H9 (cell line): ENCODE results near the gene ISCU. TPM values are rescaled to one million over a fixed set of nuclear protein-coding genes. Genes with fewer than 3 reads are reported as not detected.

Experiments
- DNase-seq: peaks from one replicate; pipeline ENCODE4 v3.0.0-alpha.2; 2017
- H2AFZ ChIP-seq: one replicate; pipeline ENCODE4 v1.6.1; 2013; ENCODE audit warnings: mild to moderate bottlenecking, low read length, control low read depth, moderate library complexity
- H2AK5ac ChIP-seq: 2 replicates; pipeline ENCODE4 v1.6.1; 2013; ENCODE audit warnings: low read length, control low read depth, mixed read lengths; ENCODE audit not compliant: insufficient read length
- H2BK120ac ChIP-seq: one replicate; pipeline ENCODE4 v1.6.1; 2013; ENCODE audit warnings: low read depth, mild to moderate bottlenecking, low read length, control low read depth, inconsistent platforms; ENCODE audit not compliant: poor library complexity, severe bottlenecking
- H2BK12ac ChIP-seq: 2 replicates; pipeline ENCODE4 v1.6.1; 2013; ENCODE audit warnings: low read length, control low read depth, mixed read lengths, low read depth; ENCODE audit not compliant: insufficient read length
- H2BK15ac ChIP-seq: 2 replicates; pipeline ENCODE4 v1.6.1; 2013; ENCODE audit warnings: low read depth, low read length, control low read depth
- H2BK20ac ChIP-seq: one replicate; pipeline ENCODE4 v1.6.1; 2013; ENCODE audit warnings: low read depth, mild to moderate bottlenecking, low read length, control low read depth, inconsistent platforms; ENCODE audit not compliant: poor library complexity, severe bottlenecking
- H2BK5ac ChIP-seq: 2 replicates; pipeline ENCODE4 v1.6.1; 2013; ENCODE audit warnings: low read length, control low read depth, mixed read lengths; ENCODE audit not compliant: insufficient read length
- H3K14ac ChIP-seq: 2 replicates; pipeline ENCODE4 v1.6.1; 2013; ENCODE audit warnings: low read length, control low read depth; ENCODE audit not compliant: insufficient read depth
- H3K18ac ChIP-seq: 2 replicates; pipeline ENCODE4 v1.6.1; 2013; ENCODE audit warnings: low read depth, mild to moderate bottlenecking, mixed read lengths, low read length, control low read depth; ENCODE audit not compliant: insufficient read length
- H3K23ac ChIP-seq: 2 replicates; pipeline ENCODE4 v1.6.1; 2013; ENCODE audit warnings: low read length, control low read depth, mixed read lengths, low read depth; ENCODE audit not compliant: insufficient read length
- H3K23me2 ChIP-seq: 2 replicates; pipeline ENCODE4 v1.6.1; 2013; ENCODE audit warnings: low read depth, mild to moderate bottlenecking, mixed read lengths, low read length, control low read depth; ENCODE audit not compliant: insufficient read length, poor library complexity, severe bottlenecking
- H3K27ac ChIP-seq: 2 replicates; pipeline ENCODE4 v1.5.1; 2013; ENCODE audit warnings: low read length, control low read depth, mixed read lengths, low read depth; ENCODE audit not compliant: insufficient read length
- H3K27me3 ChIP-seq: 2 replicates; pipeline ENCODE4 v1.6.1; 2013; ENCODE audit warnings: low read length, control low read depth, inconsistent platforms; ENCODE audit not compliant: insufficient read depth
- H3K4ac ChIP-seq: 2 replicates; pipeline ENCODE4 v1.6.1; 2013; ENCODE audit warnings: low read depth, mild to moderate bottlenecking, control low read depth, inconsistent platforms, low read length, moderate library complexity
- H3K4me1 ChIP-seq: 2 replicates; pipeline ENCODE4 v1.6.1; 2013; ENCODE audit warnings: low read length, control low read depth, inconsistent platforms; ENCODE audit not compliant: insufficient read depth
- H3K4me2 ChIP-seq: 2 replicates; pipeline ENCODE4 v1.6.1; 2013; ENCODE audit warnings: low read length, control low read depth, mixed read lengths; ENCODE audit not compliant: insufficient read length, insufficient read depth
- H3K56ac ChIP-seq: 2 replicates; pipeline ENCODE4 v1.6.1; 2013; ENCODE audit warnings: low read depth, mild to moderate bottlenecking, mixed read lengths, low read length, control low read depth; ENCODE audit not compliant: insufficient read length
- H3K79me1 ChIP-seq: 2 replicates; pipeline ENCODE4 v1.6.1; 2013; ENCODE audit warnings: low read depth, mild to moderate bottlenecking, moderate library complexity, low read length, control low read depth, inconsistent platforms; ENCODE audit not compliant: insufficient read depth, poor library complexity, severe bottlenecking
- H3K79me2 ChIP-seq: 2 replicates; pipeline ENCODE4 v1.6.1; 2013; ENCODE audit warnings: low read length, control low read depth, inconsistent platforms; ENCODE audit not compliant: insufficient read depth
- H3K9ac ChIP-seq: 2 replicates; pipeline ENCODE4 v1.6.1; 2013; ENCODE audit warnings: low read length, control low read depth, mixed read lengths; ENCODE audit not compliant: insufficient read length; ENCODE audit errors: extremely low read depth
- H3K9me3 ChIP-seq: one replicate; pipeline ENCODE4 v1.6.1; 2013; ENCODE audit warnings: low read depth, low read length, inconsistent platforms; ENCODE audit not compliant: control insufficient read depth
- H3T11ph ChIP-seq: one replicate; pipeline ENCODE4 v1.6.1; 2013; ENCODE audit warnings: mild to moderate bottlenecking, low read length, control low read depth, inconsistent platforms
- H4K20me1 ChIP-seq: one replicate; pipeline ENCODE4 v1.6.1; 2013; ENCODE audit not compliant: control insufficient read depth, insufficient read length, insufficient read depth
- H4K5ac ChIP-seq: 2 replicates; pipeline ENCODE4 v1.6.1; 2013; ENCODE audit warnings: low read depth, mild to moderate bottlenecking, mixed read lengths, low read length, control low read depth; ENCODE audit not compliant: insufficient read length
- H4K8ac ChIP-seq: replicated peaks from 2 replicates; pipeline ENCODE4 v1.6.1; 2013; ENCODE audit warnings: low read length, control low read depth, mixed read lengths, low read depth; ENCODE audit not compliant: insufficient read length
- H4K91ac ChIP-seq: 2 replicates; pipeline ENCODE4 v1.6.1; 2013; ENCODE audit warnings: low read depth, mild to moderate bottlenecking, moderate library complexity, mixed read lengths, low read length, control low read depth; ENCODE audit not compliant: insufficient read length
- H3K27ac Mint-ChIP-seq, 3 experiments: 2 replicates in 2 of 3; 3 replicates in 1 of 3; pipeline ENCODE4 v1.8.0; 2020 to 2021; ENCODE audit warnings: mixed read lengths in 3 of 3, mild to moderate bottlenecking in 1 of 3, moderate library complexity in 1 of 3
- H3K27me3 Mint-ChIP-seq: 2 replicates; pipeline ENCODE4 v1.8.0; 2021; ENCODE audit warnings: low read depth, mild to moderate bottlenecking, moderate library complexity, mixed read lengths
- H3K36me3 Mint-ChIP-seq, 3 experiments: 2 replicates in 2 of 3; 3 replicates in 1 of 3; pipeline ENCODE4 v1.8.0; 2020 to 2021; ENCODE audit warnings: low read depth in 3 of 3, mixed read lengths in 3 of 3; ENCODE audit not compliant: insufficient read depth in 1 of 3
- H3K4me1 Mint-ChIP-seq, 2 experiments: 2 replicates each; pipeline ENCODE4 v1.8.0; 2020; ENCODE audit warnings: mixed read lengths in 2 of 2
- H3K4me3 Mint-ChIP-seq, 2 experiments: 2 replicates in 1 of 2; 3 replicates in 1 of 2; pipeline ENCODE4 v1.8.0; 2020 to 2021; ENCODE audit warnings: mild to moderate bottlenecking in 2 of 2, mixed read lengths in 2 of 2, moderate library complexity in 1 of 2
- H3K9me3 Mint-ChIP-seq, 2 experiments: 2 replicates in 1 of 2; 3 replicates in 1 of 2; pipeline ENCODE4 v1.8.0; 2020; ENCODE audit warnings: mild to moderate bottlenecking in 2 of 2, mixed read lengths in 2 of 2, moderate library complexity in 1 of 2
- WGBS: extraction: QIAGEN DNeasy Blood & Tissue Kit; methylation state at CpG from one replicate; pipeline ENCODE4 v1.1.7; 2013; ENCODE audit warnings: missing lambda C conversion rate, low lambda C conversion rate, mixed read lengths; ENCODE audit not compliant: insufficient read length; ENCODE audit errors: extremely low coverage; 5-methylcytosine and 5-hydroxymethylcytosine counted together
- total RNA-seq: library from RNA; stranded (reverse); gene quantifications from 2 replicates; pipeline ENCODE4 v1.2.1, GENCODE V29; 2021
- TF ChIP-seq, protein P1 (sequence below): fragments of 200-600 bp; sonication (generic); conservative IDR thresholded peaks from 3 replicates; pipeline ENCODE4 v1.8.0; 2021; ENCODE audit warnings: antibody characterized with exemption, mild to moderate bottlenecking

ISCU gene
- total RNA-seq, 1 experiment from 2014 or later: 64.9 TPM

DNA sequence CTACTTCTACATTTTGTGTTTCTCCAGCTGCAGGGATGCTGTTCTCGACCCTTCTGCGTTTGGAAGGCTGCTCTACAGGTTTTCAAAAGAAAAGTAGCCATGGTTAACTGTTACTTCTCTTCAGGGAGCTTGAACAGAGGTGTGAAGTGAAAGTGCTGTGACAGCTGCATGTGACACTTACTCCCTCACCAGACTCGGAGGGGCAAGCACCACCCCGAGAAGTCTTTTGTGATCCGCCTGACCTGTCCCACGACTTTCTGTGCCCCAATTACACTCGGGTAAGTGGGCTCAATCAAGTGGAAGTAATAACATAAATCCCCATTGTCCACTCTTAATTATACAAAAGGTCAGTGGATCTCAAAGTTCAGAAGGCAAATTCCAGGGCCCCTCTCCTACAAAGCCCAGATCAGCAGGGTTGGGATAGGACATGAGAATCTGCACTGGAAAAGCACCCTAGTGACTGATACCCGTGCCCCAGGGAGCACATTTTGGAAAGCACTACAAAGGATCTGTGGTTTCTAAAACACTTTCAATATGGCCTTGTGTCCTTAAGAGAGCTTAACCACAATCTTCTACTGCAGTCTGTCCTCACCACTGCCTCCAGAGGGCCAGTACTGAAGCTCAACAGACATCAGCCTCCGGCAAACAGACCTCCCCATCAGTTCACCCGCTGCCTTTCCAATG is 35.8 kb upstream of the ISCU start:
- peaks cover 52 to 97% (median 95%) of the 10 kb centered on the region in 3 experiments for H3K36me3 Mint-ChIP-seq
- no peak overlapping the region for H3K4ac ChIP-seq
- H3K27ac Mint-ChIP-seq: peak overlapping the region in 1 of 3 experiments; percentile 76; a peak in 2 of 7 replicates

More for the DNA sequence above, 35.8 kb upstream of the ISCU start:
- Mint-ChIP-seq H3K27me3 (no peaks in the 10 kb centered on the region), H3K9me3 (no peaks in the 10 kb centered on the region), H3K4me1 (no peaks in the 10 kb centered on the region), H3K4me3 (no peak overlapping the region)
- Histone ChIP-seq H2BK5ac (no peak overlapping the region), H4K20me1 (no peaks in the 10 kb centered on the region), H4K8ac (no peak overlapping the region), H3K9me3 (no peaks in the 10 kb centered on the region), H3K9ac (no peak overlapping the region), H3K56ac (no peak overlapping the region), H3K23ac (no peak overlapping the region), H3K14ac (no peak overlapping the region), H3K79me1 (no peaks in the 10 kb centered on the region), H3K18ac (no peak overlapping the region), H2BK12ac (no peak overlapping the region), H3K4me2 (no peak overlapping the region), H3T11ph (no peak overlapping the region), H2AK5ac (no peak overlapping the region), H3K23me2 (no peaks in the 10 kb centered on the region), H3K79me2 (no peaks in the 10 kb centered on the region), H2BK15ac (no peak overlapping the region), H2BK20ac (no peak overlapping the region), H4K91ac (no peak overlapping the region), H2AFZ (no peak overlapping the region), H3K27me3 (no peaks in the 10 kb centered on the region), H4K5ac (no peak overlapping the region), H2BK120ac (no peak overlapping the region), H3K27ac (no peak overlapping the region), H3K4me1 (no peaks in the 10 kb centered on the region)
- no peak for DNase-seq
- TF ChIP-seq, protein P1, sequence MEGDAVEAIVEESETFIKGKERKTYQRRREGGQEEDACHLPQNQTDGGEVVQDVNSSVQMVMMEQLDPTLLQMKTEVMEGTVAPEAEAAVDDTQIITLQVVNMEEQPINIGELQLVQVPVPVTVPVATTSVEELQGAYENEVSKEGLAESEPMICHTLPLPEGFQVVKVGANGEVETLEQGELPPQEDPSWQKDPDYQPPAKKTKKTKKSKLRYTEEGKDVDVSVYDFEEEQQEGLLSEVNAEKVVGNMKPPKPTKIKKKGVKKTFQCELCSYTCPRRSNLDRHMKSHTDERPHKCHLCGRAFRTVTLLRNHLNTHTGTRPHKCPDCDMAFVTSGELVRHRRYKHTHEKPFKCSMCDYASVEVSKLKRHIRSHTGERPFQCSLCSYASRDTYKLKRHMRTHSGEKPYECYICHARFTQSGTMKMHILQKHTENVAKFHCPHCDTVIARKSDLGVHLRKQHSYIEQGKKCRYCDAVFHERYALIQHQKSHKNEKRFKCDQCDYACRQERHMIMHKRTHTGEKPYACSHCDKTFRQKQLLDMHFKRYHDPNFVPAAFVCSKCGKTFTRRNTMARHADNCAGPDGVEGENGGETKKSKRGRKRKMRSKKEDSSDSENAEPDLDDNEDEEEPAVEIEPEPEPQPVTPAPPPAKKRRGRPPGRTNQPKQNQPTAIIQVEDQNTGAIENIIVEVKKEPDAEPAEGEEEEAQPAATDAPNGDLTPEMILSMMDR: no peak
- WGBS: no CpG with 5 or more reads among the region's 10 CpGs
